PC-9 (cell line): ENCODE measurements around the gene PPIE.
"Not testable (repeated sequence)": the region's sequence is repeated elsewhere in the genome, so short reads cannot be mapped to it uniquely, and the experiment has no call there.

ENCODE experiments used
- EZH2 ChIP-seq: fragments of 200-600 bp; sonication (generic); IDR thresholded peaks from 2 replicates; pipeline ENCODE4 v1.8.0; 2017; ENCODE audit warnings: antibody characterized with exemption, low read depth
- TF ChIP-seq, protein P1 (sequence below): fragments of 200-600 bp; sonication (generic); conservative IDR thresholded peaks from 2 replicates; pipeline ENCODE4 v1.6.1; 2017; ENCODE audit warnings: mixed run types, antibody characterized with exemption, mild to moderate bottlenecking, moderate library complexity

DNA sequence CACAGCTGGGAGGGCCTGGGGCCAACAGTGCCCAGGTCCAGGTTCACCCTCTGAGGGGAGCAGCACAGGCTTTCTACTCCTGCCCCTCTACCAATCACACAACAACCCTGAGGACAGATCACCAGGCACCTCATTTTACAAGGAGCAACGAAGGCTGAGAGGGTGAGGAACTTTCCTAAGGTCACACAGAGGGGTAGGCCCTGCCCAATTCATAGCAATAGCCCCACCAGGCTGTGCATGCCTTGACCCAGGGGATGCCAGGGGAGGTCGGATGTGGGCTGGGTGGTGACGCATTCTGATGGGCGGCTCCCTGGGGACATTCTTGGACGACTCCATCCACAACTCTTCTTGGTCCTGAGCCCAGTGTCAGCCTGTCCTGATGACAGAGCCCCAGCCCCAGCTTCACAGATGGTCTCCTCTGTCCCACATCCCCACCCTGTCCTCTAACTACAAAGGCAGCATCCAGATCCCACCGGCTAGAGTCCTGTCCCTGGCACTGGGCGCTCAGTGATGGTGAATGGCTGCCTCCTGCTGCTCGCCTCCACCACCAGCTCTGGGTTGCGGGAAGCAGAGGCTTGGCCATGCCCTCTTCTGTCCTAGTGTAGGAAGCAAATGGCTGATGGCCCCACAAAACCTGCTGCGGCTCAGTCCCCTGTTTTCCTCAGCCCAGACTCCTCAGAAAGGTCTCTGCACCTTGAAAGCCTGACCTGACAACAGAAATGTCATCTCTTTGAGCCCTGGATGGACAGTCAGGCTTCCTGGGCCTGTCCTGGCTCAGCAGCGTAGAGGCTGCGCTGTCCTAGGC is 47.8 kb downstream of the PPIE start:
- TF ChIP-seq, protein P1, sequence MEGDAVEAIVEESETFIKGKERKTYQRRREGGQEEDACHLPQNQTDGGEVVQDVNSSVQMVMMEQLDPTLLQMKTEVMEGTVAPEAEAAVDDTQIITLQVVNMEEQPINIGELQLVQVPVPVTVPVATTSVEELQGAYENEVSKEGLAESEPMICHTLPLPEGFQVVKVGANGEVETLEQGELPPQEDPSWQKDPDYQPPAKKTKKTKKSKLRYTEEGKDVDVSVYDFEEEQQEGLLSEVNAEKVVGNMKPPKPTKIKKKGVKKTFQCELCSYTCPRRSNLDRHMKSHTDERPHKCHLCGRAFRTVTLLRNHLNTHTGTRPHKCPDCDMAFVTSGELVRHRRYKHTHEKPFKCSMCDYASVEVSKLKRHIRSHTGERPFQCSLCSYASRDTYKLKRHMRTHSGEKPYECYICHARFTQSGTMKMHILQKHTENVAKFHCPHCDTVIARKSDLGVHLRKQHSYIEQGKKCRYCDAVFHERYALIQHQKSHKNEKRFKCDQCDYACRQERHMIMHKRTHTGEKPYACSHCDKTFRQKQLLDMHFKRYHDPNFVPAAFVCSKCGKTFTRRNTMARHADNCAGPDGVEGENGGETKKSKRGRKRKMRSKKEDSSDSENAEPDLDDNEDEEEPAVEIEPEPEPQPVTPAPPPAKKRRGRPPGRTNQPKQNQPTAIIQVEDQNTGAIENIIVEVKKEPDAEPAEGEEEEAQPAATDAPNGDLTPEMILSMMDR: not testable (repeated sequence)
- TF ChIP-seq EZH2: not testable (repeated sequence)
